RKO (cell line): ENCODE data around the gene NODAL.
A peak's percentile ranks its signal among the peaks of the same experiment; 100 is the strongest.
"Not testable (repeated sequence)": the region's sequence is repeated elsewhere in the genome, so short reads cannot be mapped to it uniquely, and the experiment has no call there.

Experiments used
- DNase-seq: peaks from one replicate; pipeline ENCODE4 v3.0.0-alpha.2; 2016; ENCODE audit warnings: low spot score

The NODAL gene

DNA sequence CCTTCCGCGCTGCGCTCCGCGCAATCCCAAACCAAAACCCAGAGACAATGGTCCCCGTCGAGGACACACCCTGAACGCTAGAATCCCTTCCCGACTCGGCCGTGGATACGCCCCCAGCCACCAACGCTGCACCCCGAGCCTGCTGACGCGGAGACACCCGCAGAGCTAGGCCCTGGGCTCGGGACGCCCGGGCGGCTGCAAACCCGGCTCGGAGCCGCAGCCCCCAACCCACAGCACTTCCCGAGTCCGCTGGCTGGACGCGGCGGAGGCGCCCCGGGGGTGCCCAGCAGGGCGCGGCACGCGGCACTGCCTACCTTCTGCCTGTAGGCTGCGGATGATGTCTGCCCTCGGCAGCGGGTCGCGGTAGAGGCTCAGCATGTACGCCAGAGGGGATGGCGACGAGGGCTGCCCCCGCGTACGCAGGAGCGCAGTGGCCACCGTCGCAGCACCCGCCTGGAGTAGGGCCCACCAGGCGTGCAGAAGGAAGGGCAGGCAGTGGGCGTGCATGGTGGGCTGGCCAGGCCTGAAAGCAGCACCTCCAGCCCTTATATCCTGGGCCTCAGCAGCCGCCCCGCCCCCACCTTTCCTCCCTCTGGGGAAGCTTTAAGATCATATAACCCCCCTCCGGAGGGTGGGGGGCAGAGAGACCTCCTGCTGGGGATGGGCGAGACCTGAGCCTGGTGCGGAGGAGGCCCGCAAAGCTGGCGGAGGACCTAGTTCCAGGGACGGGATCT lies at the start of gene NODAL:
Gene NODAL, minus strand, starts transcription at position 521 of the 734 bp plus-strand sequence. Its CDS starts 14 bp downstream, at position 507.
- DNase-seq = no peak

DNA sequence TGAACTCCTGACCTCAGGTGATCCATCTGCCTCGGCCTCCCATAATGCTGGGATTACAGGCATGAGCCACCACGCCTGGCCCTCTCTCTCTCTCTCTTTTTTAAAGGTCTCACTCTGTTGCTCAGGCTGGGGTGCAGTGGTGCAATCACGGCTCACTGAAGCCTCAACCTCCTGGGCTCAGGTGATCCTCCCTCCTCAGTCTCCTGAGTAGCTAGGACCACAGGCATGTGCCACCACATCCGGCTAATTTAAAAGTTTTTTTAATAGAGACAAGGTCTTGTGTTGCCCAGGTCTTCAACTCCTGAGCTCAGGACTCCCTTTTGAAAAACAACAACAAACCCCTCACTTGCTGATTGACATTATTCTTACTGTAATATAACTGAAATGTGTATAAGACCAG lies 48.7 kb upstream of the NODAL start:
- no peak for DNase-seq

DNA sequence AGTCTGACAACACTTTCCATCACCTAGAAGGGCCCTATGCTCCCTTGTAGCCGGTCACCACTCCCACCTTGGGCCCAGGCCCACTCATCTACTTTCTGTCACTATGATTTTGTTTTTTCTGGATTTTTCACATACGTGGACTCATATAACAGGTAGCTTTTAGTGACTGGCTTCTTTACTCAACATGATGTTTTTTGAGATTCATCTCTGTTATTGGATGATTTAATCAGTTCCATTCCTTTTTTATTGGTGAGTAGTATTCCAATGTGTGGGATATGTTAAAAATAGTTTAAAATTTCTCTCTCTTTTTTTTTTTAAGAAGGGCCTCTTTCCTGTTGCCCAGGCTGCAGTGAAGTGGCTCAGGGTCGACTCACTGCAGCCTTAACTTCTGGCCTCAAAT lies 46.3 kb upstream of the NODAL start:
- DNase-seq = no peak

DNA sequence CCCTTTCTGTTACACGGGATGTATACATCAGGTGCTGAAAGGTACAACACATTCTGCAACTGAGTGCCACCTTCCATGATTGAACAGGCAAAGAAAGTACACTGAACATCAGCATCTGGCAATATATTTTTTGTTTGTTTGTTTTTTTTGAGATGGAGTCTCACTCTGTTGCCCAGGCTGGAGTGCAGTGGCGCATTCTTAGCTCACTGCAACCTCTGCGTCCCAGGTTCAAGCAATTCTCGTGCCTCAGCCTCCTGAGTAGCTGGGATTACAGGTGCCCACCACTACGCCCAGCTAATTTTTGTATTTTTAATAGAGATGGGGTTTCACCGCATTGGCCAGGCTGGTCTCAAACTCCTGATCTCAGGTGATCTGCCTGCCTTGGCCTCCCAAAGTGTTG lies 42.4 kb upstream of the NODAL start:
- DNase-seq = not testable (repeated sequence)

DNA sequence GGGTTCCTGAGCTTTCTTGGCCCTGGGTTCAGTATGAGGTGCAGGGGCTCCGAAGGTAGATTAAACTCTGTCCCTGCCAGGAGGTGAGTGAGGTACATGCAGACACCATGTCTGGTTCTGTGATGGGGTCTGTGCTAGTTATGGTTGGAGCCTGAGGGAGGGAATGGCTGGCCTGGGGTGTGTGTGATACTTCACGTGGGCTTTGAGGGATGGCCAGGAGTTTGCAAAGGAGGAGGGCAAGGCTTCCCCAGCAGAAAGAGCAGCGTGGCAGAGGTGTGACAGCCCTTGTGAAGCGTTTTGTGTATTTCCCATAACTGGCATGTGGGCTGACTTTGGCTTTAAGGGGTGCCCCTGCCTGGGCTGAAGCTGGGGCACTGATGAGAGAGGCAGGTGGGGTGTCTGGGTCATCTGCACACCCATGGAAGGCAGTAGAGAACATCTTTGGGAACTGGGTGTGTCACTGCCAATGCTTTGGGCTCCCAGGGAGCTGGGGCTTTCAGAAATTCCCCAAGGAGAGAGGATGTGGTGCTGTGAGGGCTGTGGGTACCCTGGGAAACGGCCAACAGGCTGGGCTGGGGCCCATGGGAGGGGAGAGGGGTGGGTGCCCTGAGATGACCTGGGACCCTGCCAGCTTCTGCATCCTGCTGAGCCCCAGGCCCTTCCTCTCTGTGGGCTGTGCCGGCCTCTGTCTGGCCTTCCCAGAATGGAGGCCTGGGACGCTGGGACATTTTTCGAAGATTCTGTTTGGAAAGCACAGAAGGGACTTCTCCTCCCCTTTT lies 41.7 kb upstream of the NODAL start:
- DNase-seq = no peak

DNA sequence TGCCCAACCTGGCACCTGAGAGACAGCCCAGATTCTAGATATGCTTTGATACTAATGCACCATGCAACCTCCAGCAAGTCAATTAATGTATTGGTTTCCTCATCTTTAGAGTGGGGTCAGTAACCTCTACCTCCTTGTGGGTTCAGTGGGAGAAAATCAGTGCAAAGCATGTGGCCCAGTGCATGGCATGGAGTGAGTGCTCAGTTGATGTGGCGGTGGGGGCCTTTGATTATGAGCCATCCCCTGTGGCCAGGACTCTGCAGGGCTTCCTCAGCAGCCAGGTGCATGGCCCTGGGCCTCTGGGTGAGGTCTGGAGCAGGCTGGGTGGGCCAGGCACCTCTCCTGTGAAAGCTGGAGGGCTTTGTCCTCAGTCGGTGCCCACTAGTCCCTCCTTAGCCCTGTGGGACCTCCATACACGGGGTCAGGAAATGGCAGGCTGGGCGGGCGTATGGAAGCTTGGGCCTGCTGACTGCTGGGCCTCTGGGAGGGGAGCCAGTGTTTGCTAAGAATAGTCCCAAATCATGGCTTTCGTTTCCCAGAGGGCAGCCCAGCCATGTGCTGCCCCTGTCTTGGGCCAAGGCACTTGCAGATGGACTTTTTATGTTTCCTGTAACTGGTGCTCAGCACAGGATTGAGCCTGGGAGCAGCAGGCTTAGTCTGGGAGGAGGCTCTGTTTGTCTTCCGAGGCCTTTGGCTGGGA lies 40.5 kb upstream of the NODAL start:
- DNase-seq = no peak

DNA sequence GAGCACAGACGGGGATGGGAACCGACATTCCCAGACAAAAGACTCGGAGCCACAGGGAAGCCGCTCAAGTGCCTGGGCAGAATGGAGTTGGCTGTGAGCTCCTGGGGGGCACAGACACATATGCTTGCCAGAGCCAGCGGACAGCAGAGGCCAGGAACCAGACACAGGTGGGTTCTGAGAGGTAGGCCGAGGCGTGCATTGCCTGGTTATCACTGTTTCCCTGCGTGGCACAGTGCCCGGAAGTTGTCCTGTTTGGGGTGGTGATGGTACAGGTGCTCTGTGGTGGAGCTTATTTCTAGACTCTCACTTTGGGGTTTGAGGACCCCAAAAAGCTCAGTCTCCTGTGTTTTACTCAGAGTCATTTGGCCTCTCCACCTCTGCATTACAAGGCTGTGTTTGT lies 39.6 kb upstream of the NODAL start:
- DNase-seq = no peak

DNA sequence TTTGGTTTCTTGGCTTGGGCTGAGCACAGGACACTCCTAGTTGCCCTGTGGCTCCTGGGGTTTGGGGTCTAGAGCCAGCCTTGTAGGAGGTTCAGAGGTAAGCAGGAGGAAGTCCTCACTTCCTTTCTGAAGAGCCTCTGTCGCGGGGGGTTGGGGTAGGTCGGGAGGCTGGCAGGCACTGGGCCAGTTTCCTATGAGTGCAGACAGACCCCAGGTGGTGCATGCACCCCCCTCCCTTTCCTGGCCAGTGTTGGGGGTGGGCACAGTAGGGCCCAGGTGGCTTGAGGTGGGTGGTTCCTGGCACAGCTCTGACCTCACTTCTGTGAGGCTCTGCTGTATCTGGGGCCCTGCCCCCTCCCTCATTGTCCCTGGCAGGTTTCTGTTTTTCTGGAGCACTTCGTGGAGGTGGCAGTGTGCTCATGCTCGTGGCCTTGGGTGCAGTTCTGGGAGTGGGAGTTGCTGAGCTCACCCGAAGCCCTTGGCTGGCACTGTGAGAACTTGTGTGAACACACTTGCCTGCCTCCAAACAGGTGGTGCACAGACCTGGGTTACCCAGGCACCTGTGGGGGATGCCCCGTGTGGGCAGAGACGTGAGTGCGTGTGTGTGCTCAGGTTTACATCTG lies 38.9 kb upstream of the NODAL start:
- no peak for DNase-seq

DNA sequence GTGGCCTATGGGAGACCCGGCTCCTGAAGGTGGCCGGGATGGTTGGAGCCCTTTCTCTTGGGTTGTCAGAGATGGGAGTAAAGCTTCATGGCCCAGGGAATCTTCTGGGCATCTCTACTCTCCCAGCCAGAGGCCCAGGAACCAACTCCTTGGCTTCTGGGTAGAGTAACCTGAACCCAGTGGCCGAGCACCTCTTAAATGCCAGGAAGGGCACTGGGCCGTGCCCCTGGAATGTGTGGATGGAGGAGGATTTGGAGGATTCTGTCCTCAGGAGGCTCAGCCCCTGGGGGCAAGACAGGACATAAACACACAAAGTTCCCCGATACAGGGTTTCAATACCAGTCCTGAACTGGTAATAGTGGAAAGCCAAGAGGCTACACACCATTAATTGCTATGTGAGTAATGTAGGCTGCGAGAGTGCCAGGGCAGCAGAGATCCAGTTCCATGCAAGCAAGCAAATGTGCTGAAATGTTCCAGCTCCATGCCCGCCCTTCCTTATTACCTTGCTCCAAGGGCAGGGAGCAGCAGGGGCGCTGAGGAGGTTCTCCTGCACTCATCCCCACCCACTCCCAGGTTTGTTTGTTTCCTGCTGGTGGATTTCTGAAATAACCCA lies 38.3 kb upstream of the NODAL start:
- DNase-seq = peak; percentile 40

DNA sequence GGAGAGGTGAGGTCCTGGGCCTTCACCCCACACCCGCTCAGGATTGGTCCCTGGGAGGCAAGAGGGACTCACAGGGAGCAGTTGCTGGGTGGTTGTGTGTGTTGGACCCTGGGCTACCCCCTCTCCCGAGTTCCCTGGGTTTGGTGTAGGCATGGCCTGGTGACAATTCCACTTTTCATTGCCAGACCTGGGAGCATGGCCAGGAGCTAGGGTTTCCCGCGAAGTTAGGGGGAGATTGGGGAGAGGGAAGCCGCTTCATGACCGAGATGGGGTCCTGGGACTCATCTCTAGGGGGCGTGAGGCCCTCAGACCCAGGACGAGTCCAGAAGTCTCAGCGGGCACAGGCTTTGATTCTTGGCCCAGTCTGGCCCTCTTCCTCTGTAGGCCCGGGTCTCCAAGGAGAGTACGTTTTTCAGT lies 37.7 kb upstream of the NODAL start:
- DNase-seq = peak; percentile 28

DNA sequence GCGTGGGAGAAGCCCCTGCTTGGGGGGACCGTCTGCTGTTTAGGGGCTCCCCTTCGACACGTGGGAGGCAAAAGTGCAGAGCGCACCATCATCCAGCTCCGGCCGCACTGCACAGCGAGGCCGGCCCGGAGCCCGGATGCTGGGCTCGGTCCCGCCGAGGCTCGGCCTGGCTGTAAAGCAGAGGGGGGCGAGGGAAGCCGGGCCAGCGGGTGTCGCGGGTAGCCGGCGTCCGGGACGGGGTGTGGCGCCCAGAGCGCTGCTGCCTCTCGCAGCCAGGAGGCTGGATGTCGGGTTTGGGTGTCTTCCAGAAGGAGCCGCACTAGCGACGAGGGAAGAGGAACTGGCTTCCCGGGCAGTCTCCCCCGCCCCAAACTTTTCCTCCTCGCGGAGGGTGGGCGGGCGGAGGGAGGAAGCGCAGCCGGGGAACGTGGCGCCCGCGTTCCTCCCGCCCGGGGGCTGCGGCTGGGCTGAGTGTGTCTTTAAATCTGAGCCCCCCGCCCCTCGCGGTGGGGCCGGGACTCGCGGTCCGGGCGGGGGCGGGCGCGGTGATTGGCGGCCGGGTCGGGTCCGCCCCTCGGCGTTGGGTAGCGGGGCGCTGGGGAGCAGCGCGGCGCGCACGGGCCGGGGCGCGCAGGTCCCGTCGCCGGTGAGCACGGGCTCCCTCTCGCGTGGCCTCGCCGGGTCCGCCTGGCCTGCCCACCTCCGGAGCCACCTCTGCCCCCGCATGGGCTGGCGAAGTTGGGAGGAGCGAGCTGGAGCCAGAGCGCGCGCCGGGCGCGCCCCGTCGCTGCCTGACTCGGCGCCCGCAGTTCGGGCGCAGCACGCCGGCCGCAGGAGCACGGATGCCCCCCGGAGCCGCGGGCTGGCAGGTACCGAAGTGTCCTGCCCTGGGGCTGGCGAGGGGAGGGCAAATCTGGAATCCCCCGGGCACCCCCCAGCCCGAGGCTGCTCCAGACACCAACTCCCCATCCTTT lies 37.0 kb upstream of the NODAL start, which contains the start of gene PALD1:
Gene PALD1, plus strand, starts transcription at position 577 of the 974 bp plus-strand sequence. CDS start 47,185 bp downstream, outside the sequence.
- DNase-seq = peak; percentile 83

DNA sequence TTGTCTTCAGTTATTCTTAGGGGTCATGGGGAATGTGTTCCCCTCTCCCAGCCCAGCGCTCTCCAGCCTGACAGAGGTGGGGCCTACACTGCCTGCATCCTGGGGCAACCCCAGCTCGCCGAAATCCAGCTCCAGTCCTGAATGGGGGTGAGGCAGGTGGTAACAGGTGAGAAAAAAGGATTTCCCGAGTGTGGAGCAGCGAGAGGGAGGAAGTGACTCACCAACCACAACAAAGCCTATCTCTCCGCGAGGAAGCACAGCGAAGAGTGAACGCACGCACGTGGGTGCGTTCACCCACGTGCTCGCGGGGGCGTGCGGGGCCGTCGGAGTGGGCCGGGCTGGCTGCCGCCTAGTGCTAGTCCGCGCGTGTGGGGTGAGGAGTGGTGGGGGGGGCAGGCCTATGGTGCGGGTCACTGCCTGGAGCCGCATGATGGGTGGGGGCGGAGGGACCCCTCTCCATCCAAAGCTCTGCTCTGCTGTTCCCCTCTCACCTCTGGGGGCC lies 36.2 kb upstream of the NODAL start:
- peak; percentile 76 for DNase-seq

DNA sequence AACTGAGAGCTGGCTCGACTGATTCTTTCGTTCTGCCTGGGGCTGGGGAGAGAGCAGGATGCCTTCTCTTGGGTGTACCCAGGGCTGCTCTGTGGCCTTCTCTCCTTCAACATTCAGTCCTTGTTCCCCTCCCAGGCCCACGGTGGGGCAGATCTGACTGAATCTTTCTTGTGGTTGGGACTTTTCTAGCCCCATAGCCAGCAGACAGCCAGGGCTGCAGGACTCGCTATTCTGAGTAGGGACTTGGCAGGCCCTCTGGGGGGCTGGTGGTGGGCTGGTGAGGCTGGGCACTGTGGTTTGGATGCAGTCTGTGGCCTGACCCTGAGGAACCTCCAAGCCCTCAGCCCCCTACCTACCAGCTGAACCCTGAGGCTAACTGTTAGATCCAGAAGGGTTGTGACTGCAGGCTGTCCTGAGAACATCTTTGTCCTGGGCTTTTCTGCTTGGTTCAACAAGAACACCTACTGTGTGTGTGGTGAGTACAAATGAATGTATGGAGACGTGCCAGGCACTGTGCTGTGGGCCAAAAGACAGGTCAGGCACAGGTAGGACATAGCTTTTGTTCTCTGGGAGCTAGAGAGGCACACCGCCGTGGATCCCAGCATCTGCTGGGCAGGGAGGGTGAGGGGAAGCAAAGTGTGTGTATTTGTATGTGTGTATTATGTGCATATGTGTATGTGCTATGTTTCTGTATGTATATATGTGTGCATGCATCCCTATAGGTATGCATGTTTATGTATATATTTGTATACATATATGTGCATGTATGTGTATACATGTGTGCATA lies 35.0 kb upstream of the NODAL start:
- no peak for DNase-seq

DNA sequence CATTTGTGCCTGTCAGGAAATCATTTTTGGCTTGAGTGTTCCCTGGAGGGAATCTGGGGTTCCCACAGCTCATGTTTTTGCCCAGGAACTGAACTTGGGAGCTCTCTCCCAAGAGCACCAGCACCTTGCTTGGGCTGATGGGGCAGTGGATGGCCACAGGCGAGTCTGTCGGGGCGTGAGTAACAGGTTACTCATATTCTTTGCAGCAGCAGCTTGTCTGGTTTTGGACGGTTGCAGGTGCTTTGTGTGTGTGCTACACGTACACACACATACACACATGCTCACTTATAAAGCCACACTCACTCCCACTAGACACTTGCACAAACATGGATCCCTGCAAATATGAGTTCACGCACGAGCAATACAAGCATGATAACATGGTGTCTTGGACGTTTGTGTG lies 34.2 kb upstream of the NODAL start:
- peak; percentile 66 for DNase-seq

DNA sequence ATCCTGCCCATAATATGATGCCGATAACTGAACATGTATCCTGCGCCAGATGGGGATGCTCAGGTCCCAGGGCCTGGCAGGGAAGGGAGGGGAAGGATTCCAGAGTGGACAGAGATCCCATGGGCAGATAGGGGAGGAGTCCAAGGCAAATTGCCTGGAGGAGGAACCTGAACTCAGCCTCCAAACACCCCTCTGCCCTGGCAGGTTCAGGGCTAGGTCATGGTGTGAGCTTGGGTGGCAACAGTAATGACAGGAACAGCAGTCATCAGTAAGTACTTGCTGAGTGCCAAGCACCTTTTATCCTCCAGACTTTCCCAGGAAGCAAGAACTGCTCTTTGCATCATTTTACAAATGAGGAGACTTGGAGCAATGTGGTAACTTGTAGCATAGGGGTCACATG lies 33.3 kb upstream of the NODAL start:
- no peak for DNase-seq

DNA sequence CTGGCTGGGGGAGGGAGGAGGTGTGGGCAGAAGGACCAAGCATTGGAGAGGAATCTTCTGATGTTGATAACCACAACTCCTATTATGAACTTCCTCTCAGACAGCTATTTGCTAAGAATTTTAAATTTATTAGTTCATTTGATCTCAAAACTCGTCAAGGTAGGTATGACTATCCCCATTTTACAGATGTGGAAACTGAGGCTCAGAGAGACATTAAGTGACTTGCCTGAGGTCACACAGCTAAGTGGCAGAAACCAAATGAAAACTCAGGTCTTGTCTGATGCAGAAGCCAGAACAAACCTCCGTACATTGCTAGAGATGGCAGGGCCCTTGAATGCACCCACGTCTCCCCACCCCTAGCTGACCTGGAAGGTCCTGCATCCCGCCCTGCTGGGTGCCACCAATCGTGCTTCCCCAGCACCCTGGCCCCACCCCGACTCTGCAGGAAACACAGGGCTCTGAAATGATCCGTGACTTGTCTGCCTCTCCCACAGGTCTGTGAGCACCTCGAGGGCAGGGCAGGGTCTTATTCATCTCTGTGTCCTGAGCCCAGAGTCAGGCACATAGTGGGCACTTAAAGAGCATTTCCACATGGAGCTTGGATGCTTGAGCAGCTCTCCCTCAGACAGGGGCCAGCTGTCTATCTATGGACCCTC lies 31.4 kb upstream of the NODAL start:
- no peak for DNase-seq

DNA sequence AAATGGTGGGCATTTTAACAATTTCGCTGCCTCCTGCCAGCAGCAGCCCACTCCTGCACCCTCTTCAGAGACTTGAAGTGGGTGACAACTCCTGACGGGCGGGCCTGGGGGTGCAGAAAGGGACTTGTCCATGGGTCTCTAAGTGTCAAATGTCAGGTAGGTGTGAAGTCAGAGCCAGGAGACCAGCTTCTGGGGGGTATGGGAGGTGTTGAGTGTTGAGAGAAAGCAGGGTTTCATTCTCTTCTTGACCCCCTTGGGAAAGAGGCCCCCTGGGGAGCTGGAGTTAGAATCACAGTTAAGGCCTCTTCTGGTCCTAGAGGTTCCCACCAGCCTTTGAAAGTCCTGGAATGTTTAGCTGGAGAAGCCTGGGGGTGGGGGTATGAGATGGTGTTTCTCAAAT lies 25.5 kb upstream of the NODAL start:
- DNase-seq = no peak

DNA sequence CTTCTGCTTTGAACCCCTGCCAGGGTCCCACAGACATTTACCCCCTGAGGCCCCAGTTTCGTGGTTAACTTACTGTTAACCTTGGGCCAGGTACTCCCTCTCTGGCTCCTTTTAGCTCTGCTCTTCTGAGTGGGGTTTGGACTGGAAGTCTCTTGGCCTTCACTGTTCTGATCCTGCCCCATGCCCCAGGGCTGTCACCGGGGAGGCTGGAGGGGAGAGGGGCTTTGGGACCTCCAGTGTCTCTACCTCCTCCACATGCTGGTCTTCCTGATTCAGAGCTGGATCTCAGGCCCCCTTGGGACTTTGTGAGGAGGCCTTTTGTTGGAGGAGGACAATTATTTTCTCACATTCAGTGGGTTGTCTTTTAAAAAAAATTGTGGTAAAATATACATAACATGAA lies 24.4 kb upstream of the NODAL start:
- no peak for DNase-seq

DNA sequence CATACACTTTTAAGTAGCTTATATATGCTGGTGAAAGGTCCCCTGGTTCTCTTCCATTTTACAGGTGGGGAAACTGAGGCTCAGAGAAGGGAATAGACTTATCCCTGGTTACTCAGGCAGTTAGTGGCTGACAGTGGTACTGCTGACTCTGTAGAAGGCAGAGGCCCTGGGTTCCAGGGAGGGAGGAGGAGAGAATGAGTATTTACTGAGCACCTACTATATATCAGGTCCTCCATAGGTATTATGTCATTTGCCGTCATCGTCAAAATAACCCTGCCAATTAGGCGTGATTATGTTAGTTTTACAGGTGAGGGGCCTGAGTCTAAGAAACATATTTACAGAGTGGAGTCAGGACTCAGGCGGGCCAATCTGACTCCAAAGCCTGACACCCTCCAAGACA lies 23.8 kb upstream of the NODAL start:
- DNase-seq = no peak
